ENCODE data around the gene SLC3A2.
A peak's percentile ranks its signal among the peaks of the same experiment; 100 is the strongest.

SLC3A2 gene

DNA sequence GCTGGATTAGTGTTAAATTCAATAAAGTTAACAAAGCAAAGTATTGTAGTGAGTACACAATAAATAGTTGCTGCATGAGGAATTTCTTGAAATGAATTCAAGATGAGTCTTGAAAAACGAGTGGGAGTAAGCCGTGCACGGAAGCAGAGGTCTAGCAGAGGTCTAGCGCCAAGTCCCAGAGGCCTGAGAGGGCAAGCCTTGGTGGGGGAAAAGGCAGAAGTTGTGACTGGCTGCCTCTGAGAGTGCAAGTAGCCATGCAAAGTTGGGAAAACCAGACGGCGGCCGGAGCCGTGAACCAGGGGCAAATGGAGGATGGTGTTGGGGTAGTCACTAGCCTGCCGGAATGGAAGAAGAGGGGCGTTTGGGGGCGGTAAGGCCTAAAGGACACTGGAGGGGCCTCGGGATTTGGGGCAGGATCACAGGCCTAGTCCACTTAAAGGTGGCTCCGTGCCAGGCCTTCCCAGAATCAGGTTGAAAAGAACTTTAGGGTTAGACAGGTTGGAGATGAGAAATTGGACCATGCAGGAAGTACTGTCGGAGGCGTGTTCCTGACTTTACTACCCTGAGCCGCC, 379 bp upstream of the SLC3A2 start:
- no peak for DNase-seq (ENCODE audit: low read depth, low spot score)

GRCh38 chr11:62881579-62882430, 1.1 kb downstream of the SLC3A2 start:
- DNase-seq (ENCODE audit: low read depth, low spot score), result peak; percentile 89

- no peak for DNase-seq (ENCODE audit: low read depth, low spot score)
Measured at GRCh38 chr11:62882431-62882749, 1.7 kb downstream of the SLC3A2 start.

DNA sequence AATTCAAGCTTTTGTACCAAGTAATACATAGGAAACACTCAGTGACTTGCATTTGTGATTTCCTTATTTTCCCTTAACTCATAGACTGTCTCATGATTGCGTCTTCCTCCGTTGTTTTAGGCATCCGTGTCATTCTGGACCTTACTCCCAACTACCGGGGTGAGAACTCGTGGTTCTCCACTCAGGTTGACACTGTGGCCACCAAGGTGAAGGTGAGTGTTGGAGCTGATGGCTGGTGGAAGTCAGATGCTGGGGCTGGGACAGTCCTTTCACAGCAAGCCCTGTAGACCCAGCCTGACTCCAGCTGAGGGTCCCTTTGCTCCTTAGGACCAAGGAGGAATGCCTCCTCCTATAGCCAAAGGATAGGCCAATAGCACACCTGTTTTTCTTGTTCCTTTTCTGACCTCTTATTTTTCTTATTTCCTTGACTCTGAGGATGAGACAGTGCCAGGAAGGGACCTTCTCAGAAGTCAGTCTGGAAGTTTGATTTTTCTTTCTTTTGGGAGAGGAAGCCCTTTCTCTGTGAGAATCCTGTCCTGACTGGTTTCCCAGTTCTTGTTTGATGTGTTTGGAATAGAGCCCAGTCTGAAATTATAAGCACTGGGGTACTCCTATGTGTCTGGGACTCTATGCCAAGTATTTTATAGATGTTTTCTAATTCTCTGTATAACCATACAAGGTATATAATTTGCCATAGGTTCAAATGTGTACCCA, 2.2 kb downstream of the SLC3A2 start:
- no peak for DNase-seq (ENCODE audit: low read depth, low spot score)

DNA sequence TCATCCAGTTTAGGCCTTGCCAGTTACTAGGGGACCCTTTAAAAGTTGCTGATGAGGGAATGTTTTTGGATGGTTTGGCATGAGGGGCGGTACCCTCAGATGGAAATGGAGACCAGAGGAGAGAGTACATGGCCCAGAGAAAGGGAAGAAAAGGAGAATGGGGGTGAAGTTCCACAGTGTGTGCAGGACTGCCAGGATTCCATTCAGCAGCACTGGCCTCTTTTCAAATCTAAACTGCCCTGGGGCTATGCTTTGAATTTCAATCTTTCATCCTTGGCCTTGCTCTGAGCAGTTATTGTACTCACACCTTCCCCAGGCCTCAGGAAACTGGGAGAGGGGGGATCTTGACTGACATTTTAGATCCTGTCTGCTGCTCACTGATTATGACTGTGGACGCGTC, 3.0 kb downstream of the SLC3A2 start:
- no peak for DNase-seq (ENCODE audit: low read depth, low spot score)

- DNase-seq (ENCODE audit: low read depth, low spot score), result no peak
Measured at GRCh38 chr11:62885137-62885750, 4.5 kb downstream of the SLC3A2 start.

DNA sequence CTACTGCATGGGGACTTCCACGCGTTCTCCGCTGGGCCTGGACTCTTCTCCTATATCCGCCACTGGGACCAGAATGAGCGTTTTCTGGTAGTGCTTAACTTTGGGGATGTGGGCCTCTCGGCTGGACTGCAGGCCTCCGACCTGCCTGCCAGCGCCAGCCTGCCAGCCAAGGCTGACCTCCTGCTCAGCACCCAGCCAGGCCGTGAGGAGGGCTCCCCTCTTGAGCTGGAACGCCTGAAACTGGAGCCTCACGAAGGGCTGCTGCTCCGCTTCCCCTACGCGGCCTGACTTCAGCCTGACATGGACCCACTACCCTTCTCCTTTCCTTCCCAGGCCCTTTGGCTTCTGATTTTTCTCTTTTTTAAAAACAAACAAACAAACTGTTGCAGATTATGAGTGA, 7.7 kb downstream of the SLC3A2 start:
- no peak for DNase-seq (ENCODE audit: low read depth, low spot score)

DNA sequence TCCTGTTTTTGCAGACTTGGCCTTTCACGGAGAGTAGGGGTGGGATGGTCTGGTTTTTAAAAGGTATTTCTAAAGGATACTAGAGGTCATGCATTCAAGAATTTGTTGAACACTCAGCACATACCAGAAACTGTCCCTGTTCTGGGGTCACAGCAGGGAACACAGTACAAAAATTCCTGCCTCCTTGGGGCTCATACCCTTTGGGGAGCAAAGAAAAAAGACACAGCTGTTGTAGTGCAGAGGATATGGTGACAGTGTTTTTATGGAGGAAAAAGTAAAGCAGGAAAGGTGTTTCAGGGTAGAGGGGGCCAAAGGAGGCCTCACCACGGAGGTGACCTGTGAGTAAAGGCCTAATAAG, 8.4 kb downstream of the SLC3A2 start:
- no peak for DNase-seq (ENCODE audit: low read depth, low spot score)

GRCh38 chr11:62889484-62890437, 9.1 kb downstream of the SLC3A2 start:
- DNase-seq (ENCODE audit: low read depth, low spot score), result no peak

GRCh38 chr11:62892077-62892922, 11.6 kb downstream of the SLC3A2 start:
- DNase-seq (ENCODE audit: low read depth, low spot score), result no peak

- no peak for DNase-seq (ENCODE audit: low read depth, low spot score)
Measured at GRCh38 chr11:62895501-62895900, 14.8 kb downstream of the SLC3A2 start.

DNA sequence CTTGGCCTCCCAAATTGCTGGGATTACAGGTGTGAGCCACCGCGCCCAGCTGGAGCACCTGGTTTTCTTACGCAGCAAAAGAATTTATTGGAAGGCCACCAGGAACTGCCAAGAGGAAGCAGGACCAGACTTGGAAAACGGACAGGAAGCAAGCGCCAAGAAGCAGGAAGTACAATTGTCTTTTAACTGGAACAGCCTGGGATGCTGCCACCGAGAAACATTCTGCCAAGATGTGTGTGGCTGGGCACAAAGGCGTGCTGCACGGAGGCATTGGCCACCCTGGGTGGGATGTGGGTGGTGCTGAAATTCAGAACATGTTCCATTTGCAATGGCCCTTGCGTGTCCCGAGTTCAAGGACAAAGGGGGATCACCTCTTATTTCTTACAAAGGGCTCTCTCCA, 15.4 kb downstream of the SLC3A2 start:
- DNase-seq (ENCODE audit: low read depth, low spot score), result no peak

DNA sequence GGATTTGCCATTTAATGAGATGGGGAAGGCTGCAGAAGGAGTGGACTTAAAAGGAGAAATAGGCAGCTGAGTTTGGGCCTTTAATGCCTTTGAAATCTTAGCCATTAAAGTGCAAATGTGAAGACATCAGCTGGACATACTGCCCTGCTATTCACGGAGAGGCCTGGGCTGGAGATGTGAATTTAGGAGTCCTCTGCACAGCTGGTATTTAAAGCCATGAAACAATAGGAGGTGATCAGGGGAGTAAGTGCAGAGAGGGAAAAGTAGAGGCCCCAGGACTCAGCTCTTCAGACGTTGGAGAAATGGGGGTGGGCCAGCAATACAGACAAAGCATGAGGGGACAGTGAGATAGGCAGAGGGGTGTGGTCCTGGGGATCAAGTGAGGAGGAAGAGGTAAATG, 16.6 kb downstream of the SLC3A2 start:
- DNase-seq (ENCODE audit: low read depth, low spot score), result no peak

DNA sequence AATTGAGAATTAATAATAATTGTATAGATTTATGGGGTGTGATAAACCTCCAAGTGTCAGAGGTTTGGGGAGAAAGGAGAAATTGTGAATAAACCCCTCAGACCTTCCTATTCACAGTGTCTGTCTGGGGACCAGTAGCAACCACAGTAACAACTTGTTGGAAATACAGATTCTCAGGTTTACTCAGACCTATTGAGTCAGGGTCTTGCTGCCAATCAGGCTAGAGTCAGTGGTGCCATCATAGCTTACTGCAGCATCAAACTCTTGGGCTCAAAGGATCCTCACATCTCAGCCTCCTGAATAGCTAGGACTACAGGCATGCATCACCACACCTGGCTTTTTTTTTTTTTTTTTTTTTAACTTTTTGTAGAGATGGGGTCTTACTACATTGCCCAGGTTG, 17.3 kb downstream of the SLC3A2 start:
- DNase-seq (ENCODE audit: low read depth, low spot score), result no peak

DNA sequence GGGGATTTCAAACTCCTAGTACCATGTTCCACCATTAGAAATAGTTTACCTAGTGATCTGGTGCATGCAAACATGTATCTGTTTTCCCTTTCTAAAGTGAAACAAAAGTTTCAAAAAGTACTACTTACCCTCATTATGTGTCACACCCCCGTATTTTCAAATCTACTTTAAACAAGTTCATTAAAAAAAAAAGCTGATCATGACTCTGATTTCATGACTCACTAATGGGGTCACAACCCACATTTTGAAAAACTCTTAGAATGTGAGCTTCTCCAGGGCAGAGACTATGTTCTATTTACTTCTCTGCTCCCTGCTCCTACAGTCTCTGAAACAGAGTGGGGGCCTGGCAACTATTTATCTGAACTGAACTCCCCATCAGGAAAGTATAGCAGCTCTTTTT, 22.2 kb downstream of the SLC3A2 start:
- DNase-seq (ENCODE audit: low read depth, low spot score), result no peak

- no peak for DNase-seq (ENCODE audit: low read depth, low spot score)
Measured at GRCh38 chr11:62905296-62905695, 24.6 kb downstream of the SLC3A2 start.

- DNase-seq (ENCODE audit: low read depth, low spot score), result peak; percentile 64
Measured at GRCh38 chr11:62905927-62906531, 25.3 kb downstream of the SLC3A2 start.

- DNase-seq (ENCODE audit: low read depth, low spot score), result no peak
Measured at GRCh38 chr11:62908468-62909072, 27.9 kb downstream of the SLC3A2 start.

DNA sequence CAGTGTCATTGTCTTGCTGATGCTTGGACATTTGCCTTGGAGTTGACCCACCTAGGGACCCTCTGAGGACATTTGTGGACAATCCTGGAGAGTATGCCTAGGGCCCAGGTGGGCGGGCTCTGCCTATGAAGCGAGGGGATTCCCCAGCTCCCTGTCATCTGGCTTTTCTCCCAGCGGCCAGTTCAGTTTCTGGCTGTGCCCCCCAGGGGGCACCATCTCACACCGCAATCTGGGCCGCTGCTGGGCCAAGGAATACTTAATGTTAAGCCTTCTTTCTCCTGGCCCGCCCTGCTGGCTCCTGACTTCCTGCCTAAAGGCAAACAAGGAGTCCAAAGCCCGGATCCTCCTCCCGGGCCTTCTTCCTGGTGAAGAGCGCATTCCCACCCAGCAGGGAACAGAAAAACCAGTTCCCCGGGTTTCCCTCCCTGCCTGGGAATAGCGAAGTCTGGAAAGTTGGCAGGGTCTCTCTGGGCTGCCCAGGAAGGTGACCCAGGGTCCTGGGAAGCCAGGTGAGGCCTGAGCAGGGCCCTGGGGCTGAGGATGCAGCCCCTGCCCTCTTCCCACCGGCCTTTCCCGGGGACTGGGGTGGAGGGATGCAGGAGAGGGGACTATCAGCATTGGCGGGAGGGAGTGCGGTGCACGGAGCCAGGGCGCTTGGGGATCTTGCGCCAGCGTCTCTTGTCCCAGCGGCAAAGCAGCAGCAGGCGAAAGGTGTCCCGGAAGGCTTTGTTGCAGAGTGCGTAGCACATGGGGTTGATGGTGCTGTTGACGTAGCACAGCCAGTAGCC, 28.6 kb downstream of the SLC3A2 start:
- DNase-seq (ENCODE audit: low read depth, low spot score), result no peak

All from activated CD4-positive, CD25-positive, alpha-beta regulatory T cell treated with anti-CD3 and anti-CD28 coated beads, Interleukin-2, amount 50 U/mL, for 16 hours (primary cell).